Neural progenitor cell (in vitro differentiated cells): ENCODE results near the gene PSTPIP1.

Source experiments
- CTCF ChIP-seq: fragments of 200-600 bp; sonication (generic); IDR thresholded peaks from 2 replicates; pipeline ENCODE4 v1.5.1; 2017; ENCODE audit warnings: antibody characterized with exemption, mild to moderate bottlenecking
- EZH2 ChIP-seq: fragments of 200-600 bp; sonication (generic); IDR thresholded peaks from 2 replicates; pipeline ENCODE4 v1.6.1; 2017; ENCODE audit warnings: antibody characterized with exemption, mild to moderate bottlenecking, moderate library complexity
- EZH2phosphoT487 ChIP-seq: fragments of 200-600 bp; sonication (generic); IDR thresholded peaks from 2 replicates; pipeline ENCODE4 v1.6.1; 2017; ENCODE audit warnings: antibody characterized with exemption

- TF ChIP-seq CTCF (no peak), EZH2 (no peak), EZH2phosphoT487 (no peak)
Observed at GRCh38 chr15:77070180-77070494, 75.2 kb downstream of the PSTPIP1 start.
